Neuronal stem cell (in vitro differentiated cells): ENCODE results near the gene TRPM3.

Experiments
- DNase-seq: peaks from one replicate; pipeline ENCODE4 v3.0.0-alpha.2; 2013; ENCODE audit warnings: low spot score
- H2AFZ ChIP-seq: one replicate; pipeline ENCODE4 v1.6.1; 2013; ENCODE audit warnings: mild to moderate bottlenecking, low read length, inconsistent platforms
- H2AK5ac ChIP-seq: 2 replicates; pipeline ENCODE4 v1.6.1; 2013; ENCODE audit warnings: low read depth, mild to moderate bottlenecking, inconsistent platforms, low read length, moderate library complexity, mixed read lengths
- H2BK120ac ChIP-seq: 2 replicates; pipeline ENCODE4 v1.6.1; 2013; ENCODE audit warnings: low read depth, mild to moderate bottlenecking, inconsistent platforms, low read length, moderate library complexity, mixed read lengths
- H2BK12ac ChIP-seq: one replicate; pipeline ENCODE4 v1.6.1; 2013; ENCODE audit warnings: low read length, inconsistent platforms
- H2BK15ac ChIP-seq: 2 replicates; pipeline ENCODE4 v1.6.1; 2013; ENCODE audit warnings: mild to moderate bottlenecking, low read length, inconsistent platforms, mixed read lengths
- H2BK5ac ChIP-seq: one replicate; pipeline ENCODE4 v1.6.1; 2013; ENCODE audit warnings: inconsistent platforms, mild to moderate bottlenecking, low read length, moderate library complexity
- H3K14ac ChIP-seq: one replicate; pipeline ENCODE4 v1.6.1; 2013; ENCODE audit warnings: low read length, inconsistent platforms
- H3K18ac ChIP-seq: 2 replicates; pipeline ENCODE4 v1.6.1; 2013; ENCODE audit warnings: low read length, inconsistent platforms
- H3K23ac ChIP-seq: 2 replicates; pipeline ENCODE4 v1.6.1; 2013; ENCODE audit warnings: low read depth, mild to moderate bottlenecking, mixed read lengths, low read length, inconsistent platforms; ENCODE audit not compliant: poor library complexity
- H3K27ac ChIP-seq: replicated peaks from 3 replicates; pipeline ENCODE4 v1.5.1; 2013; ENCODE audit warnings: low read length, inconsistent platforms
- H3K27me3 ChIP-seq, 3 experiments: 2 replicates each; pipeline ENCODE4 v1.6.1; 2013; ENCODE audit warnings: low read length in 3 of 3, mild to moderate bottlenecking in 2 of 3, inconsistent platforms in 1 of 3, low read depth in 1 of 3, mixed read lengths in 1 of 3, moderate library complexity in 1 of 3; ENCODE audit not compliant: control insufficient read depth in 3 of 3, insufficient read depth in 3 of 3
- H3K36me3 ChIP-seq, 2 donors: replicated peaks in 1 of 2; 2 replicates each; pipeline ENCODE4 v1.6.1; 2013; ENCODE audit warnings: low read length in 2 of 2; ENCODE audit not compliant: control insufficient read depth in 2 of 2, insufficient read depth in 2 of 2
- H3K4ac ChIP-seq: 2 replicates; pipeline ENCODE4 v1.6.1; 2013; ENCODE audit warnings: inconsistent platforms, mild to moderate bottlenecking, low read length, moderate library complexity
- H3K4me1 ChIP-seq, 2 donors: 1 replicate in 1 of 2; 2 replicates in 1 of 2; pipeline ENCODE4 v1.6.1; 2013; ENCODE audit warnings: low read length in 2 of 2, low read depth in 1 of 2; ENCODE audit not compliant: control insufficient read depth in 2 of 2, insufficient read depth in 1 of 2
- H3K4me2 ChIP-seq: one replicate; pipeline ENCODE4 v1.6.1; 2013; ENCODE audit warnings: mild to moderate bottlenecking, low read length, inconsistent platforms; ENCODE audit not compliant: insufficient read depth, poor library complexity, severe bottlenecking
- H3K4me3 ChIP-seq, 2 donors: 2 replicates each; pipeline ENCODE4 v1.5.1; 2013; ENCODE audit warnings: low read length in 2 of 2, mild to moderate bottlenecking in 2 of 2, inconsistent platforms in 1 of 2, moderate library complexity in 1 of 2
- H3K79me1 ChIP-seq: one replicate; pipeline ENCODE4 v1.6.1; 2013; ENCODE audit warnings: low read depth, mild to moderate bottlenecking, inconsistent platforms, low read length, moderate library complexity
- H3K9ac ChIP-seq: one replicate; pipeline ENCODE4 v1.6.1; 2013; ENCODE audit warnings: mild to moderate bottlenecking, low read depth, low read length, inconsistent platforms; ENCODE audit not compliant: poor library complexity
- H3K9me3 ChIP-seq, 2 donors: replicated peaks in 1 of 2; 2 replicates each; pipeline versions ENCODE3 to v1.6.1; 2013; ENCODE audit warnings: low read length in 2 of 2, mild to moderate bottlenecking in 2 of 2, inconsistent platforms in 1 of 2, low read depth in 1 of 2, mixed read lengths in 1 of 2, moderate library complexity in 1 of 2; ENCODE audit not compliant: control insufficient read depth in 2 of 2, insufficient read depth in 1 of 2
- H4K8ac ChIP-seq: one replicate; pipeline ENCODE4 v1.6.1; 2013; ENCODE audit warnings: low read depth, mild to moderate bottlenecking, inconsistent platforms, low read length, moderate library complexity
- H4K91ac ChIP-seq: one replicate; pipeline ENCODE4 v1.6.1; 2013; ENCODE audit warnings: low read length, low read depth, mild to moderate bottlenecking, inconsistent platforms; ENCODE audit not compliant: poor library complexity
- WGBS, 2 donors: extraction: QIAGEN DNeasy Blood & Tissue Kit; methylation state at CpG; one replicate each; pipeline ENCODE4 v1.1.7; 2013; ENCODE audit warnings: missing lambda C conversion rate in 2 of 2, mixed read lengths in 1 of 2; ENCODE audit not compliant: insufficient read length in 2 of 2, insufficient replicate concordance in 1 of 2; ENCODE audit errors: extremely low coverage in 2 of 2; 5-methylcytosine and 5-hydroxymethylcytosine counted together

Gene TRPM3

GRCh38 chr9:70945301-70945700 is 176.1 kb downstream of the TRPM3 start:
- no peak overlapping the region for H2AK5ac ChIP-seq
- no peak overlapping the region for H2BK15ac ChIP-seq
- no peaks in the 10 kb centered on the region for H3K36me3 ChIP-seq
- H3K23ac ChIP-seq, result no peak overlapping the region
- no peak overlapping the region for H3K9ac ChIP-seq
- DNase-seq, result no peak
- no peak overlapping the region for H3K4ac ChIP-seq
- peaks cover 4 to 5% of the 10 kb centered on the region in 2 donors for H3K4me1 ChIP-seq
- no peak overlapping the region for H2BK5ac ChIP-seq
- H4K91ac ChIP-seq, result no peak overlapping the region
- H3K27ac ChIP-seq, result no peak overlapping the region
- H2BK120ac ChIP-seq, result no peak overlapping the region
- no peak overlapping the region for H3K4me3 ChIP-seq
- no peaks in the 10 kb centered on the region for H3K79me1 ChIP-seq
- no peak overlapping the region for H3K4me2 ChIP-seq
- H3K27me3 ChIP-seq, result no peaks in the 10 kb centered on the region
- H4K8ac ChIP-seq, result no peak overlapping the region
- no peak overlapping the region for H2BK12ac ChIP-seq
- no peak overlapping the region for H2AFZ ChIP-seq
- no peaks in the 10 kb centered on the region for H3K9me3 ChIP-seq
- no peak overlapping the region for H3K18ac ChIP-seq
- no peak overlapping the region for H3K14ac ChIP-seq

- DNase-seq, result no peak
- Histone ChIP-seq H3K18ac (no peak overlapping the region), H3K27ac (no peak overlapping the region), H3K36me3 (no peaks in the 10 kb centered on the region), H2BK12ac (no peak overlapping the region), H2AFZ (no peak overlapping the region), H3K4ac (no peak overlapping the region), H3K14ac (no peak overlapping the region), H2BK120ac (no peak overlapping the region), H3K4me2 (no peak overlapping the region), H4K8ac (no peak overlapping the region), H2BK5ac (no peak overlapping the region), H4K91ac (no peak overlapping the region), H3K23ac (no peak overlapping the region), H3K4me1 (peaks cover 0 to 3% of the 10 kb centered on the region in 2 donors), H3K9me3 (no peaks in the 10 kb centered on the region), H3K79me1 (no peaks in the 10 kb centered on the region), H2AK5ac (no peak overlapping the region), H2BK15ac (no peak overlapping the region), H3K9ac (no peak overlapping the region), H3K4me3 (no peak overlapping the region), H3K27me3 (no peaks in the 10 kb centered on the region)
- WGBS, 2 donors, result no CpG with 5 or more reads among the region's 4 CpGs
These were observed 180.2 kb downstream of the TRPM3 start for GRCh38 chr9:70941191-70941590.

DNA sequence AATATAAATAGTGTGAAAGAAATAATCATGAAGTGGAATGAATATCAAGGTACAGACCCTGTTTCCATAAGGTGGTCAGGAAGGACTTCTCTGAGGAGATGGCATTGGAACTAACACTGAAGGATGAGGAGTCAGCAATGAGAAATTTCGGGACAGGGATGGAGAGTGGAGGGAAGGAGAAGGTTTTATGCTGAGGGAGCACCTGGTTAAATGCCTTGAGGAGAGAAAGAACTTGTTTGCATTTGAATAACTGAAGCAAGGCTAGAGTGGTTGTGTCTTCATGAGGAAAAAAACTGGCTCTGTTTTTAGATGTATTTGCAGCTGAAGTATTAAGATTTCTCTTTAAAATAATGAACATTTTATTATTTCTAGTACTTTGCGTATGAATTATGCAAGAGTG is 180.8 kb downstream of the TRPM3 start:
- Histone ChIP-seq H3K27me3 (no peaks in the 10 kb centered on the region), H3K27ac (no peak overlapping the region), H2AFZ (no peak overlapping the region), H3K4me1 (peaks cover 0 to 3% of the 10 kb centered on the region in 2 donors), H3K18ac (no peak overlapping the region), H4K91ac (no peak overlapping the region), H3K23ac (no peak overlapping the region), H2BK15ac (no peak overlapping the region), H2BK120ac (no peak overlapping the region), H3K79me1 (no peaks in the 10 kb centered on the region), H2BK5ac (no peak overlapping the region), H3K14ac (no peak overlapping the region), H3K4me3 (no peak overlapping the region), H2BK12ac (no peak overlapping the region), H3K36me3 (no peaks in the 10 kb centered on the region), H3K4ac (no peak overlapping the region), H2AK5ac (no peak overlapping the region), H3K9ac (no peak overlapping the region), H4K8ac (no peak overlapping the region), H3K4me2 (no peak overlapping the region), H3K9me3 (no peaks in the 10 kb centered on the region)
- no CpG with 5 or more reads among the region's 2 CpGs for WGBS, 2 donors
- DNase-seq, result no peak

GRCh38 chr9:70936536-70936935 is 184.9 kb downstream of the TRPM3 start:
- no peak overlapping the region for H3K4ac ChIP-seq
- H3K4me1 ChIP-seq, result peaks cover 0 to 3% of the 10 kb centered on the region in 2 donors
- no peak overlapping the region for H4K8ac ChIP-seq
- WGBS, 2 donors, result no CpG with 5 or more reads among the region's 2 CpGs
- H3K9me3 ChIP-seq, result no peaks in the 10 kb centered on the region
- no peaks in the 10 kb centered on the region for H3K36me3 ChIP-seq
- H3K14ac ChIP-seq, result no peak overlapping the region
- no peak overlapping the region for H3K4me3 ChIP-seq
- no peaks in the 10 kb centered on the region for H3K79me1 ChIP-seq
- no peak overlapping the region for H4K91ac ChIP-seq
- H2BK120ac ChIP-seq, result no peak overlapping the region
- H3K23ac ChIP-seq, result no peak overlapping the region
- H3K18ac ChIP-seq, result no peak overlapping the region
- no peak overlapping the region for H3K4me2 ChIP-seq
- H3K27ac ChIP-seq, result no peak overlapping the region
- H2AK5ac ChIP-seq, result no peak overlapping the region
- no peak overlapping the region for H2BK5ac ChIP-seq
- H3K27me3 ChIP-seq, result no peaks in the 10 kb centered on the region
- H2AFZ ChIP-seq, result no peak overlapping the region
- no peak for DNase-seq
- H2BK12ac ChIP-seq, result no peak overlapping the region
- no peak overlapping the region for H3K9ac ChIP-seq
- no peak overlapping the region for H2BK15ac ChIP-seq
